HL-60 (cell line): ENCODE measurements around the gene CEP89.
A peak's percentile ranks its signal among the peaks of the same experiment; 100 is the strongest.

Experiments
- DNase-seq, 2 experiments: peaks; one replicate each; pipeline ENCODE4 v3.0.0-alpha.2; 2010 to 2020; ENCODE audit warnings: low read depth in 1 of 2, low spot score in 1 of 2
- H3K27ac ChIP-seq: fragments of 250-450 bp; sonication (Bioruptor Pico); replicated peaks from 2 replicates; pipeline ENCODE4 v1.5.1; 2020; ENCODE audit warnings: mild to moderate bottlenecking, moderate library complexity
- H3K27me3 ChIP-seq: fragments of 250-450 bp; sonication (Bioruptor Pico); 2 replicates; pipeline ENCODE4 v1.5.1; 2021; ENCODE audit warnings: mild to moderate bottlenecking, moderate library complexity; ENCODE audit not compliant: insufficient read depth, poor library complexity, severe bottlenecking
- H3K4me3 ChIP-seq: replicated peaks from 2 replicates; pipeline ENCODE4 v1.5.1; 2011; ENCODE audit warnings: mild to moderate bottlenecking, control low read depth, low read length; ENCODE audit not compliant: insufficient read depth
- CTCF ChIP-seq: IDR thresholded peaks from one replicate; pipeline ENCODE4 v1.5.1; 2011; ENCODE audit warnings: low read length, control low read depth, inconsistent platforms; ENCODE audit not compliant: insufficient read depth
- GABPA ChIP-seq: IDR thresholded peaks from 2 replicates; pipeline ENCODE4 v1.6.1; 2012; ENCODE audit warnings: low read depth
- POLR2AphosphoS5 ChIP-seq: IDR thresholded peaks from 2 replicates; pipeline ENCODE4 v1.6.1; 2012; ENCODE audit warnings: low read depth
- REST ChIP-seq: IDR thresholded peaks from 2 replicates; pipeline ENCODE4 v1.6.1; 2012; ENCODE audit warnings: low read depth; ENCODE audit not compliant: insufficient replicate concordance
- SPI1 ChIP-seq: IDR thresholded peaks from 2 replicates; pipeline ENCODE4 v1.6.1; 2012; ENCODE audit warnings: low read depth, mild to moderate bottlenecking, borderline replicate concordance

The CEP89 gene

GRCh38 chr19:32977280-32977679, 5.5 kb upstream of the CEP89 start:
- Histone ChIP-seq H3K4me3 (no peak overlapping the region), H3K27me3 (no peaks in the 10 kb centered on the region), H3K27ac (peak overlapping the region; percentile 34; the same call in 1 of the 2 replicates)
- DNase-seq = peak; percentile 42 to 66
- no peak for TF ChIP-seq CTCF
- TF ChIP-seq SPI1 = peak; percentile 65

- H3K27ac ChIP-seq = no peak overlapping the region
- TF ChIP-seq GABPA (no peak), REST (no peak), CTCF (peak; percentile 63), SPI1 (no peak)
- peak in 1 of 2 experiments; percentile 71 for DNase-seq
- H3K4me3 ChIP-seq = no peak overlapping the region
- H3K27me3 ChIP-seq = no peaks in the 10 kb centered on the region
Observed at GRCh38 chr19:32976223-32976805, 4.6 kb upstream of the CEP89 start.

- no peak overlapping the region; the same call in 1 of the 2 replicates for H3K27ac ChIP-seq
- DNase-seq = no peak
- H3K27me3 ChIP-seq = no peaks in the 10 kb centered on the region
- TF ChIP-seq SPI1 = no peak
- peak overlapping the region; percentile 95 for H3K4me3 ChIP-seq
Observed at GRCh38 chr19:32971012-32971595, 654 bp downstream of the CEP89 start.

GRCh38 chr19:32969549-32969948, 2.2 kb downstream of the CEP89 start:
- no peak for TF ChIP-seq CTCF
- no peak for TF ChIP-seq SPI1
- no peak for TF ChIP-seq REST
- no peak for TF ChIP-seq GABPA
- TF ChIP-seq POLR2AphosphoS5 = no peak
- no peak overlapping the region for H3K27ac ChIP-seq
- no peak overlapping the region for H3K4me3 ChIP-seq
- no peaks in the 10 kb centered on the region for H3K27me3 ChIP-seq
- DNase-seq = no peak
